Stimulated activated CD4-positive, alpha-beta T cell treated with anti-CD3 and anti-CD28 coated beads, Interleukin-15, amount 100 ng/mL, for 24 hours (primary cell): Measurements from ENCODE around the gene ZNF786.

Experiments used
- DNase-seq: peaks from one replicate; pipeline ENCODE4 v3.0.0-alpha.2; 2020

The ZNF786 gene

DNA sequence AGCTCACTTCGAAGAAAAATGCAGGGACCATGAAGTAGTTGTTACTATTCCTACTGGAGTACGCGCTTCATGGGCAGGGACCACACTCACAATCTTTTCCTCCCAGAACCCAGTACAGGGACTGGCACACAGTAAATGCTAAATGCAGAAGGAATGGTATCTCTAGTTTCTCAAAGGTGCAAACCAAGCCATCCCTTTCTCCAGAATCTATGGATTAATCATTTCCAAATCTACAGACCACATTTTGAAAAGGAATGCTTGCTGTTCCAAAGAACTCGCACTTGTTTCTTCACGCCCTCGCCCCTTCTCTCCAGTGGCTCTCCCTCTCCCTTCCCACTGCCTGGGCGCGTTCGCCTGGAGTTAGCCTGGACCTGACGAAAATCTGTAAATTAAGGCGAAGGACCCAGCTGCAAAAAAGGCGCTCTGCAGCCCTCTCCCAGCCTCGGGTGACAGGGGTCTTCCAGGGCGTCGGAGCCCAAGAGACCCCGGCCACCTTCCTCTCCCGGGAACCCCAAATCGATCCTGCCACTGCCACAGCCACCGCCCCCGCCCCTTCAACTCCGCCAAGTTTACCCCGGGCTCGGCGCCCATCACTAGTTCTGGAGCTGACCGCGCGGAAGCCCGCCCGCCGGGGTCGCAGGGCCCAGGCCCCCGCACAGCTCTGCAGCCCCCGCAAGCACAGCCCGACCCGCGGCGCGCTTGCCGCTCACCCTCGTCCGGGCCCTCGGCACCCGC lies 62.7 kb downstream of the ZNF786 start:
- no peak for DNase-seq

DNA sequence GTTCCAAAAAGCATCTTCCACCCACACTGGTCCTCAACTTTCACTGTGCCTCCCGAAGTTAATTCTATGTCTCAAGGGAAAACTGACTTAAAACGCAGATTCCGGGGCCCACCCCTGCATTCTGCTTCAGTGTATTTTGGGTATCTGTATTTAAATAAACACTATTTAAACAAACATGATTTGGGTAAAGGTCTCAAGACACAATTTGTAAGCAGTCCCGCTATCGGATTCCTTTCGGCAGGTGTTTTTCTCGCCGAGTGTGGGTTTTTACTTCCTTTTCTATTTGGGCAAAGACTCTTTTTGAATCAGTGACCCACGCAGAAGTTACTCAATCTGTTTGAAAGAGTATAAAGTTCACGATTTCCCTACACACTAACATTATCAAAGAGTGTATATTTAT lies 63.5 kb downstream of the ZNF786 start:
- no peak for DNase-seq

DNA sequence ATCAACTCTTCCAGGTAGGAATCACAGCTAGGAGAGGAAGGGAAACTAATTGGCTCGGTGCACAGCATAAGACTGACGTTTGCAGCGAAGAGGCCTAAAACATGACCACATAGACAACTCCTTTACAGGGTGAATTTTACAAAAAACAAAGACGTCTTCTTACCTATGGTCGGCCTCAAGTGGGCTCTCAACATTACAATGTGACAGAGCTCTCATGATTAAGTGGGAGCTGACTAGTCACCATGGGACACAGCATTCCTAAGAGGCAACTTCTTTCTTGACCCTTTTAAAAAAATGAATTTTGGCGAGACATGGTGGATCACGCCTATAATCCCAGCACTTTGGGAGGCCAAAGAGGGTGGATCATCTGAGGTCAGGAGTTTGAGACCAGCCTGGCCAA lies 66.9 kb downstream of the ZNF786 start:
- no peak for DNase-seq

DNA sequence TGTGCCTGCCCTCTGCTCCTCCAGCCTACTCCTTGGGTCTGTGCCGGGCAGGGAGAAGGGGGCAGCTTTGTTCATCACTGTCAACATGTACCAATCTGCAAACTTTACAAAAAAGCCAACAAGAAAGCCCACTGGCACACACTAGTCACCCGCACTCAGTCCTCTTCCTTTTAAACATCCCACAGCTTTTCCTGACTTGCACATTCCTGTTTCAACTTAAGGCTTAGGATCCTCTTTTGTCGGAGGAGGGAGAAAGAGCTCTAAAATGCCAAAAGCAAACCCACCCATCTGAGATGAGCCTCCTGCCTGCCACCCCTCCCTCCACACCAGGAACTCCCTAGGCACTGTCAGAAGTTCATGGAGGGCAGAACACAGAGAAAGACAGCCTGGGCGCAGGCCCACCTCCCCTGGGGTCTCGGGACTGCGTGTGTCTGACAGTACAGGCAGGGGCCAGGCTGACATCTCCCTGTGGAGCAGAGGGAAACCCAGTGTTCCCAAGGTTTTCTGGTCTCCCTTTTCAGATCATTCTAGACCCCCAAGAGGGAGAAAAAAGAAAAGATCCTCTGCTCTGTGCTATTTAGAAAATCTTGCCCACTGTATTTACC lies 67.7 kb downstream of the ZNF786 start:
- no peak for DNase-seq

DNA sequence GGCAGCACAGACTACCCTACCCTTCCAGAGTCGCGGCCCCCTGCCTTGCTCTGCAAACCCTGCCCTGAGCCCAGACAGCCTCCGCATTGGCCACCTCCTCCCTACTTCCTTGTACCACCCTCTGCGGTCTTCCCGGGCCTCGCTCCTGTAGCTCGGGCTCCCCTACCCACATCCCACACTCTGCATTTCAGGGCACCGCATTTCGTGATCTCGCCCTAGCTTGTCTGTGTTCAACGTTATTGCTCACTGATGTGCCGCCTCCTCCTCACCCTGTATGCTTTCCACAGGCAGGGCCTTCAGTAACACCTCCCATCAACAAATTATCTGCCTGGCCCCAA lies 68.8 kb downstream of the ZNF786 start:
- DNase-seq, result no peak

DNA sequence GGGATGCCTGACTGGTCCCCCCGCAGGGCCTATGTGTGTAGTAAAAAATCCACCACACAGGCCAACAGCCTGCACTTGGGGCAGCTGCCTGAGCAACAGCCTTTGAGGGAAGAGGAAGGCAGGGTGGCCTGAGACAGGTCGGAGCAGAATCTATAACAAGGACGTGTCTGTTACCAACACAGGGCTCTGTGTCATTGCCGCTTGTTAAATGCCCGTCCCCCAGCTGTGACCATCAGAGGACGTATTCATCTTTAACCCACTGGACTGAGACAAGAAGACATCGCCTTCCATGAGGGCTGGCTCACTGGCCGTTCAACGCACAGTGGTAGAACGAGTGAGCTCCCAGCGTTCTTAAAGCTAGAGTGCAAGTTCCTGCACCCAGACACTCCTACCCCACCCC lies 70.0 kb downstream of the ZNF786 start:
- DNase-seq, result no peak
